ENCODE results near the gene DNM1.
A peak's percentile ranks its signal among the peaks of the same experiment; 100 is the strongest.

DNM1 gene

GRCh38 chr9:128205296-128205944 is 2.2 kb downstream of the DNM1 start:
- DNase-seq (ENCODE audit: low read depth) = no peak

- no peak for DNase-seq (ENCODE audit: low read depth)
Measured at GRCh38 chr9:128206484-128206883, 3.3 kb downstream of the DNM1 start.

- DNase-seq (ENCODE audit: low read depth) = no peak
Measured at GRCh38 chr9:128206916-128207910, 4.0 kb downstream of the DNM1 start.

GRCh38 chr9:128208386-128208785 is 5.2 kb downstream of the DNM1 start:
- DNase-seq (ENCODE audit: low read depth) = no peak

GRCh38 chr9:128208946-128209669 is 5.9 kb downstream of the DNM1 start:
- no peak for DNase-seq (ENCODE audit: low read depth)

GRCh38 chr9:128211186-128211980 is 8.2 kb downstream of the DNM1 start:
- no peak for DNase-seq (ENCODE audit: low read depth)

- no peak for DNase-seq (ENCODE audit: low read depth)
Measured at GRCh38 chr9:128211981-128212281, 8.8 kb downstream of the DNM1 start.

GRCh38 chr9:128213746-128214497 is 10.7 kb downstream of the DNM1 start:
- no peak for DNase-seq (ENCODE audit: low read depth)

- no peak for DNase-seq (ENCODE audit: low read depth)
Measured at GRCh38 chr9:128214571-128215490, 11.7 kb downstream of the DNM1 start.

GRCh38 chr9:128215491-128216409 is 12.6 kb downstream of the DNM1 start:
- DNase-seq (ENCODE audit: low read depth) = peak; percentile 22

- DNase-seq (ENCODE audit: low read depth) = no peak
Measured at GRCh38 chr9:128216781-128217553, 13.8 kb downstream of the DNM1 start.

- no peak for DNase-seq (ENCODE audit: low read depth)
Measured at GRCh38 chr9:128218172-128218517, 15.0 kb downstream of the DNM1 start.

- peak; percentile 57 for DNase-seq (ENCODE audit: low read depth)
Measured at GRCh38 chr9:128218518-128219389, 15.6 kb downstream of the DNM1 start.

GRCh38 chr9:128219831-128220230 is 16.7 kb downstream of the DNM1 start:
- no peak for DNase-seq (ENCODE audit: low read depth)

GRCh38 chr9:128222026-128222425 is 18.8 kb downstream of the DNM1 start:
- no peak for DNase-seq (ENCODE audit: low read depth)

- no peak for DNase-seq (ENCODE audit: low read depth)
Measured at GRCh38 chr9:128222880-128223670, 19.9 kb downstream of the DNM1 start.

Measured in non-pigmented ciliary epithelial cell (primary cell).